Natural killer cell (primary cell): ENCODE data around the gene LUZP2. TPM values are rescaled to one million over a fixed set of nuclear protein-coding genes. Genes with fewer than 3 reads are reported as not detected.

Experiments used
- ATAC-seq, 3 donors: fragments of 150-1000 bp in 2 of 3; fragments of 200-7000 bp in 1 of 3; cut with Tn5 transposase; 1 replicate in 1 of 3; 2 replicates in 2 of 3; pipeline ENCODE4 v1.10.0; 2021; ENCODE audit warnings: mild to moderate bottlenecking in 2 of 3, moderate library complexity in 2 of 3
- DNase-seq, 2 donors: peaks; one replicate each; pipeline versions ENCODE4 v3.0.0 to v3.0.0-alpha.2; 2013 to 2021; ENCODE audit warnings: mixed read lengths in 1 of 2
- H3K27ac ChIP-seq: one replicate; pipeline ENCODE4 v1.5.1; 2013; ENCODE audit warnings: mild to moderate bottlenecking, low read length
- H3K27me3 ChIP-seq: one replicate; pipeline ENCODE4 v1.6.1; 2013; ENCODE audit warnings: low read length; ENCODE audit not compliant: control insufficient read depth, insufficient read depth
- H3K36me3 ChIP-seq: one replicate; pipeline ENCODE4 v1.6.1; 2013; ENCODE audit warnings: low read length; ENCODE audit not compliant: control insufficient read depth, insufficient read depth
- H3K4me1 ChIP-seq: one replicate; pipeline ENCODE4 v1.6.1; 2013; ENCODE audit warnings: low read length; ENCODE audit not compliant: control insufficient read depth, insufficient read depth
- H3K4me3 ChIP-seq: one replicate; pipeline ENCODE4 v1.5.1; 2013; ENCODE audit warnings: low read length
- H3K9me3 ChIP-seq: one replicate; pipeline ENCODE4 v1.6.1; 2013; ENCODE audit warnings: low read length; ENCODE audit not compliant: control insufficient read depth, insufficient read depth
- H3K27ac Mint-ChIP-seq, 2 donors: one replicate each; pipeline ENCODE4 v1.8.0; 2022; ENCODE audit warnings: mild to moderate bottlenecking in 2 of 2, mixed read lengths in 2 of 2, moderate library complexity in 1 of 2
- H3K27me3 Mint-ChIP-seq, 2 donors: one replicate each; pipeline ENCODE4 v1.8.0; 2022; ENCODE audit warnings: low read depth in 2 of 2, mixed read lengths in 2 of 2
- H3K36me3 Mint-ChIP-seq: one replicate; pipeline ENCODE4 v1.8.0; 2022; ENCODE audit warnings: mixed read lengths
- H3K4me1 Mint-ChIP-seq, 2 donors: one replicate each; pipeline ENCODE4 v1.8.0; 2022; ENCODE audit warnings: mixed read lengths in 2 of 2
- H3K4me3 Mint-ChIP-seq: one replicate; pipeline ENCODE4 v1.8.0; 2022; ENCODE audit warnings: mild to moderate bottlenecking, moderate library complexity, mixed read lengths
- H3K9me3 Mint-ChIP-seq, 2 donors: one replicate each; pipeline ENCODE4 v1.8.0; 2022; ENCODE audit warnings: mixed read lengths in 2 of 2
- CTCF ChIP-seq: fragments of 200-600 bp; IDR thresholded peaks from one replicate; pipeline ENCODE4 v1.8.0; 2022; ENCODE audit warnings: antibody characterized with exemption
- WGBS: methylation state at CpG from one replicate; pipeline ENCODE4 v1.1.7; 2013; ENCODE audit warnings: missing lambda C conversion rate; ENCODE audit not compliant: insufficient coverage; 5-methylcytosine and 5-hydroxymethylcytosine counted together
- intact Hi-C: fragments of 100-400 bp; cut with micrococcal nuclease; formaldehyde crosslinking; loops from one replicate; pipeline ENCODE4 v1.14.2; 2022
- total RNA-seq, 4 donors: library from RNA; stranded (reverse); fragments of 120-200 nt in 1 of 4; gene quantifications; one replicate each; pipeline versions ENCODE4 v1.2.3 to v1.2.4, GENCODE V29; 2013 to 2022

Gene LUZP2
- total RNA-seq, 3 donors from 2014 or later (not counting 1 experiment from before 2014, with no cell fraction given) = not detected

- Mint-ChIP-seq H3K27ac (no peak overlapping the region), H3K36me3 (no peaks in the 10 kb centered on the region), H3K27me3 (no peaks in the 10 kb centered on the region), H3K4me1 (no peaks in the 10 kb centered on the region), H3K4me3 (no peak overlapping the region), H3K9me3 (peaks cover 17 to 18% of the 10 kb centered on the region in 2 donors)
- TF ChIP-seq CTCF = no peak
- Histone ChIP-seq H3K9me3 (peaks cover 6% of the 10 kb centered on the region), H3K36me3 (no peaks in the 10 kb centered on the region), H3K4me3 (no peak overlapping the region), H3K27me3 (no peaks in the 10 kb centered on the region), H3K4me1 (no peaks in the 10 kb centered on the region), H3K27ac (no peak overlapping the region)
- DNase-seq (no peak), ATAC-seq (no peak)
- intact Hi-C loops = no loop called here
- 80% methylated on average over 9 of the region's 9 CpGs for WGBS
Measured at GRCh38 chr11:24932110-24933000, 435.5 kb downstream of the LUZP2 start.

GRCh38 chr11:24934733-24935439 is 438.0 kb downstream of the LUZP2 start:
- H3K27ac ChIP-seq = no peak overlapping the region
- ATAC-seq = no peak
- H3K36me3 ChIP-seq = no peaks in the 10 kb centered on the region
- no peak for DNase-seq
- H3K9me3 ChIP-seq = peaks cover 6% of the 10 kb centered on the region
- H3K27me3 ChIP-seq = no peaks in the 10 kb centered on the region
- Mint-ChIP-seq H3K4me1 (no peaks in the 10 kb centered on the region), H3K36me3 (no peaks in the 10 kb centered on the region), H3K27me3 (no peaks in the 10 kb centered on the region), H3K27ac (no peak overlapping the region), H3K9me3 (peaks cover 15% of the 10 kb centered on the region in 2 donors), H3K4me3 (no peak overlapping the region)
- H3K4me3 ChIP-seq = no peak overlapping the region
- H3K4me1 ChIP-seq = no peaks in the 10 kb centered on the region
- intact Hi-C loops = no loop called here
- WGBS = no CpG with 5 or more reads among the region's 1 CpG
- no peak for TF ChIP-seq CTCF

- DNase-seq = no peak
- Mint-ChIP-seq H3K4me1 (no peaks in the 10 kb centered on the region), H3K27ac (no peak overlapping the region), H3K36me3 (no peaks in the 10 kb centered on the region), H3K27me3 (no peaks in the 10 kb centered on the region), H3K4me3 (no peak overlapping the region), H3K9me3 (peaks cover 14 to 18% of the 10 kb centered on the region in 2 donors)
- no peaks in the 10 kb centered on the region for H3K27me3 ChIP-seq
- no peak overlapping the region for H3K4me3 ChIP-seq
- ATAC-seq = no peak
- intact Hi-C loops = no loop called here
- WGBS = 86% methylated on average over 2 of the region's 3 CpGs
- TF ChIP-seq CTCF = no peak
- no peaks in the 10 kb centered on the region for H3K36me3 ChIP-seq
- H3K9me3 ChIP-seq = no peaks in the 10 kb centered on the region
- H3K4me1 ChIP-seq = no peaks in the 10 kb centered on the region
- H3K27ac ChIP-seq = no peak overlapping the region
Measured at GRCh38 chr11:24944891-24945290, 448.0 kb downstream of the LUZP2 start.
